Smooth muscle cell (in vitro differentiated cells): ENCODE measurements around the gene SHC3. TPM values are rescaled to one million over a fixed set of nuclear protein-coding genes. Genes with fewer than 3 reads are reported as not detected.

ENCODE experiments used
- DNase-seq: peaks from one replicate; lab custom pipeline; 2025; ENCODE audit not compliant: unreplicated experiment; lab: John Stamatoyannopoulos, UW
- H2AFZ ChIP-seq: fragments of 200-600 bp; sonication (generic); 2 replicates; pipeline ENCODE4 v1.6.0; 2016; ENCODE audit warnings: antibody characterized with exemption, low read depth, mild to moderate bottlenecking
- H3F3A ChIP-seq: fragments of 200-600 bp; sonication (generic); 2 replicates; pipeline ENCODE4 v1.6.0; 2017; ENCODE audit warnings: antibody characterized with exemption, low read depth
- H3K27ac ChIP-seq: fragments of 200-600 bp; sonication (generic); 2 replicates; pipeline ENCODE4 v1.5.1; 2016; ENCODE audit warnings: low read depth, mild to moderate bottlenecking
- H3K27me3 ChIP-seq: fragments of 200-600 bp; sonication (generic); 2 replicates; pipeline ENCODE4 v1.6.1; 2016; ENCODE audit warnings: low read depth, mild to moderate bottlenecking
- H3K36me3 ChIP-seq: fragments of 200-600 bp; sonication (generic); 2 replicates; pipeline ENCODE4 v1.5.1; 2016; ENCODE audit warnings: low read depth
- H3K4me1 ChIP-seq: fragments of 200-600 bp; sonication (generic); 2 replicates; pipeline ENCODE4 v1.5.1; 2016; ENCODE audit warnings: low read depth
- H3K4me2 ChIP-seq: fragments of 200-600 bp; sonication (generic); 2 replicates; pipeline ENCODE4 v1.6.0; 2016; ENCODE audit warnings: mild to moderate bottlenecking
- H3K4me3 ChIP-seq: fragments of 200-600 bp; sonication (generic); 2 replicates; pipeline ENCODE4 v1.5.1; 2016; ENCODE audit warnings: mild to moderate bottlenecking
- H3K79me2 ChIP-seq: fragments of 200-600 bp; sonication (generic); 2 replicates; pipeline ENCODE4 v1.6.0; 2016; ENCODE audit warnings: low read depth, mild to moderate bottlenecking
- H3K9ac ChIP-seq: fragments of 200-600 bp; sonication (generic); 2 replicates; pipeline ENCODE4 v1.6.0; 2016; ENCODE audit warnings: low read depth
- H3K9me3 ChIP-seq: fragments of 200-600 bp; sonication (generic); replicated peaks from 2 replicates; pipeline ENCODE4 v1.5.1; 2016; ENCODE audit warnings: low read depth
- H4K20me1 ChIP-seq: fragments of 200-600 bp; sonication (generic); 2 replicates; pipeline ENCODE4 v1.6.0; 2016; ENCODE audit warnings: low read depth
- WGBS: methylation state at CpG from one replicate; pipeline ENCODE4 v1.1.7; 2016; ENCODE audit warnings: low lambda C conversion rate; 5-methylcytosine and 5-hydroxymethylcytosine counted together
- polyA plus RNA-seq: library from polyadenylated mRNA; unstranded; fragments of >200 nt; fragmentation: Nextera tagmentation; extraction: Ambion mirVana; gene quantifications from 2 replicates; pipeline ENCODE4 v1.2.1, GENCODE V29; 2016
- total RNA-seq: library from RNA; depleted of rRNA; stranded (reverse); fragments of >200 nt; gene quantifications from 2 replicates; pipeline ENCODE4 v1.2.3, GENCODE V29; 2014
- TF ChIP-seq, protein P1 (sequence below): fragments of 200-600 bp; sonication (generic); IDR thresholded peaks from 2 replicates; pipeline ENCODE4 v1.5.1; 2017; ENCODE audit warnings: borderline replicate concordance, mild to moderate bottlenecking, antibody characterized with exemption; ENCODE audit not compliant: insufficient read depth, poor library complexity, severe bottlenecking

Gene SHC3
- total and polyA plus RNA-seq, 2 experiments from 2014 or later = 0.38 to 0.67 TPM

- TF ChIP-seq, protein P1, sequence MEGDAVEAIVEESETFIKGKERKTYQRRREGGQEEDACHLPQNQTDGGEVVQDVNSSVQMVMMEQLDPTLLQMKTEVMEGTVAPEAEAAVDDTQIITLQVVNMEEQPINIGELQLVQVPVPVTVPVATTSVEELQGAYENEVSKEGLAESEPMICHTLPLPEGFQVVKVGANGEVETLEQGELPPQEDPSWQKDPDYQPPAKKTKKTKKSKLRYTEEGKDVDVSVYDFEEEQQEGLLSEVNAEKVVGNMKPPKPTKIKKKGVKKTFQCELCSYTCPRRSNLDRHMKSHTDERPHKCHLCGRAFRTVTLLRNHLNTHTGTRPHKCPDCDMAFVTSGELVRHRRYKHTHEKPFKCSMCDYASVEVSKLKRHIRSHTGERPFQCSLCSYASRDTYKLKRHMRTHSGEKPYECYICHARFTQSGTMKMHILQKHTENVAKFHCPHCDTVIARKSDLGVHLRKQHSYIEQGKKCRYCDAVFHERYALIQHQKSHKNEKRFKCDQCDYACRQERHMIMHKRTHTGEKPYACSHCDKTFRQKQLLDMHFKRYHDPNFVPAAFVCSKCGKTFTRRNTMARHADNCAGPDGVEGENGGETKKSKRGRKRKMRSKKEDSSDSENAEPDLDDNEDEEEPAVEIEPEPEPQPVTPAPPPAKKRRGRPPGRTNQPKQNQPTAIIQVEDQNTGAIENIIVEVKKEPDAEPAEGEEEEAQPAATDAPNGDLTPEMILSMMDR = no peak
- Histone ChIP-seq H3K36me3 (no peaks in the 10 kb centered on the region), H3K27ac (no peak overlapping the region), H4K20me1 (no peaks in the 10 kb centered on the region), H3K4me1 (no peaks in the 10 kb centered on the region), H3K79me2 (no peaks in the 10 kb centered on the region), H3K4me3 (no peak overlapping the region), H3K9me3 (no peaks in the 10 kb centered on the region), H3F3A (no peaks in the 10 kb centered on the region), H3K27me3 (no peaks in the 10 kb centered on the region), H2AFZ (no peak overlapping the region), H3K4me2 (no peak overlapping the region), H3K9ac (no peak overlapping the region)
- no peak for DNase-seq
- WGBS = 66% methylated on average over 3 of the region's 3 CpGs
These were observed 28.9 kb downstream of the SHC3 start for GRCh38 chr9:89149726-89150125.

GRCh38 chr9:89145097-89145496, 33.5 kb downstream of the SHC3 start:
- Histone ChIP-seq H3K4me2 (no peak overlapping the region), H2AFZ (no peak overlapping the region), H4K20me1 (no peaks in the 10 kb centered on the region), H3K4me3 (no peak overlapping the region), H3K27me3 (no peaks in the 10 kb centered on the region), H3K79me2 (no peaks in the 10 kb centered on the region), H3K36me3 (no peaks in the 10 kb centered on the region), H3K27ac (no peak overlapping the region), H3K9me3 (no peaks in the 10 kb centered on the region), H3F3A (no peaks in the 10 kb centered on the region), H3K9ac (no peak overlapping the region), H3K4me1 (no peaks in the 10 kb centered on the region)
- WGBS = 95% methylated on average over 3 of the region's 3 CpGs
- DNase-seq = no peak
- TF ChIP-seq, protein P1 = no peak

GRCh38 chr9:89144238-89144637, 34.4 kb downstream of the SHC3 start:
- Histone ChIP-seq H3F3A (no peaks in the 10 kb centered on the region), H3K79me2 (no peaks in the 10 kb centered on the region), H3K4me3 (no peak overlapping the region), H3K27me3 (no peaks in the 10 kb centered on the region), H3K9me3 (no peaks in the 10 kb centered on the region), H3K9ac (no peak overlapping the region), H3K4me2 (no peak overlapping the region), H3K4me1 (no peaks in the 10 kb centered on the region), H4K20me1 (no peaks in the 10 kb centered on the region), H2AFZ (no peak overlapping the region), H3K27ac (no peak overlapping the region), H3K36me3 (no peaks in the 10 kb centered on the region)
- TF ChIP-seq, protein P1 = no peak
- DNase-seq = no peak
- WGBS = 46% methylated on average over 2 of the region's 2 CpGs

GRCh38 chr9:89143266-89143665, 35.4 kb downstream of the SHC3 start:
- 87% methylated on average over 5 of the region's 5 CpGs for WGBS
- Histone ChIP-seq H4K20me1 (no peaks in the 10 kb centered on the region), H3K79me2 (no peaks in the 10 kb centered on the region), H3K9me3 (no peaks in the 10 kb centered on the region), H3K4me3 (no peak overlapping the region), H3K4me1 (no peaks in the 10 kb centered on the region), H2AFZ (no peak overlapping the region), H3K36me3 (no peaks in the 10 kb centered on the region), H3K4me2 (no peak overlapping the region), H3K27me3 (no peaks in the 10 kb centered on the region), H3K27ac (no peak overlapping the region), H3K9ac (no peak overlapping the region), H3F3A (no peaks in the 10 kb centered on the region)
- DNase-seq = no peak
- TF ChIP-seq, protein P1 = no peak
